GM12891 (cell line): Measurements from ENCODE around the gene TEAD4.

Experiments
- POLR2A ChIP-seq: IDR thresholded peaks from 2 replicates; pipeline ENCODE4 v1.6.1; 2011; ENCODE audit warnings: low read depth, low read length, control low read depth
- POLR2AphosphoS5 ChIP-seq: IDR thresholded peaks from 2 replicates; pipeline ENCODE4 v1.6.1; 2011; ENCODE audit warnings: low read depth, low read length, control low read depth
- POU2F2 ChIP-seq: IDR thresholded peaks from 2 replicates; pipeline ENCODE4 v1.6.1; 2011; ENCODE audit warnings: low read depth, mild to moderate bottlenecking, control low read depth, low read length, moderate library complexity
- TAF1 ChIP-seq: IDR thresholded peaks from 2 replicates; pipeline ENCODE4 v1.6.1; 2011; ENCODE audit warnings: low read depth, low read length, control low read depth

GRCh38 chr12:2959192-2959504 is at the start of gene TEAD4:
- TF ChIP-seq POLR2AphosphoS5 = no peak
- no peak for TF ChIP-seq TAF1
- no peak for TF ChIP-seq POLR2A
- no peak for TF ChIP-seq POU2F2
